ENCODE measurements around the gene ABCC10.

- no peak for TF ChIP-seq EZH2 (IDR thresholded peaks at IDR 0.05; ENCODE audit: borderline replicate concordance, low read length)
- no peak for TF ChIP-seq CTCF (IDR thresholded peaks at IDR 0.05; ENCODE audit: low read length)
These were observed 48.2 kb downstream of the ABCC10 start for GRCh38 chr6:43475516-43475915.

Data from OCI-LY1 (cell line).